DOHH2 (cell line): Measurements from ENCODE around the gene GPR107.

Experiments used
- H3F3A ChIP-seq: fragments of 200-600 bp; sonication (generic), shearing (Covaris generic); 2 replicates; pipeline ENCODE4 v1.6.0; 2016; ENCODE audit warnings: antibody characterized with exemption, mild to moderate bottlenecking; ENCODE audit not compliant: control insufficient read depth, insufficient read depth
- H3K27ac ChIP-seq: fragments of 200-600 bp; sonication (generic); 2 replicates; pipeline ENCODE4 v1.5.1; 2014; ENCODE audit warnings: low read depth, mild to moderate bottlenecking, low read length, moderate library complexity
- H3K27me3 ChIP-seq: fragments of 200-600 bp; sonication (generic); 2 replicates; pipeline ENCODE4 v1.6.1; 2014; ENCODE audit warnings: mild to moderate bottlenecking, low read length, mixed read lengths; ENCODE audit not compliant: control insufficient read depth
- H3K36me3 ChIP-seq: fragments of 200-600 bp; sonication (generic); 2 replicates; pipeline ENCODE4 v1.6.1; 2014; ENCODE audit warnings: mild to moderate bottlenecking, low read length, moderate library complexity, mixed read lengths; ENCODE audit not compliant: control insufficient read depth
- H3K4me1 ChIP-seq: fragments of 200-600 bp; sonication (generic); 2 replicates; pipeline ENCODE4 v1.6.1; 2014; ENCODE audit warnings: mild to moderate bottlenecking, low read length, mixed read lengths; ENCODE audit not compliant: control insufficient read depth
- H3K4me2 ChIP-seq: fragments of 200-600 bp; sonication (generic); 2 replicates; pipeline ENCODE4 v1.6.0; 2014; ENCODE audit warnings: mild to moderate bottlenecking, low read length, moderate library complexity
- H3K4me3 ChIP-seq: fragments of 200-600 bp; sonication (generic); 2 replicates; pipeline ENCODE4 v1.5.1; 2014; ENCODE audit warnings: mild to moderate bottlenecking, low read length, mixed read lengths
- H3K79me2 ChIP-seq: fragments of 200-600 bp; sonication (generic); 2 replicates; pipeline ENCODE4 v1.6.1; 2014; ENCODE audit warnings: mild to moderate bottlenecking, low read length, mixed read lengths; ENCODE audit not compliant: control insufficient read depth
- H3K9me2 ChIP-seq: fragments of 200-600 bp; sonication (generic); replicated peaks from 2 replicates; pipeline ENCODE4 v1.6.1; 2014; ENCODE audit warnings: mild to moderate bottlenecking, low read length, mixed read lengths; ENCODE audit not compliant: control insufficient read depth
- H3K9me3 ChIP-seq: fragments of 200-600 bp; sonication (generic); 2 replicates; pipeline ENCODE4 v1.6.1; 2014; ENCODE audit warnings: antibody characterized with exemption, low read length, mixed read lengths; ENCODE audit not compliant: control insufficient read depth, insufficient read depth
- H4K20me1 ChIP-seq: fragments of 200-600 bp; sonication (generic); 2 replicates; pipeline ENCODE4 v1.6.0; 2014; ENCODE audit warnings: low read depth, mild to moderate bottlenecking, antibody characterized with exemption, low read length, moderate library complexity; ENCODE audit not compliant: control insufficient read depth, insufficient read depth
- EZH2phosphoT487 ChIP-seq: fragments of 200-600 bp; sonication (generic); IDR thresholded peaks from 2 replicates; pipeline ENCODE4 v1.6.1; 2017; ENCODE audit warnings: borderline replicate concordance, mild to moderate bottlenecking, antibody characterized with exemption, low read length, moderate library complexity, mixed read lengths
- TF ChIP-seq, protein P1 (sequence below): fragments of 200-600 bp; sonication (generic); IDR thresholded peaks from one replicate; pipeline ENCODE4 v1.5.1; 2014; ENCODE audit warnings: antibody characterized with exemption, mild to moderate bottlenecking, low read depth, low read length; ENCODE audit not compliant: poor library complexity, severe bottlenecking

GPR107 gene

DNA sequence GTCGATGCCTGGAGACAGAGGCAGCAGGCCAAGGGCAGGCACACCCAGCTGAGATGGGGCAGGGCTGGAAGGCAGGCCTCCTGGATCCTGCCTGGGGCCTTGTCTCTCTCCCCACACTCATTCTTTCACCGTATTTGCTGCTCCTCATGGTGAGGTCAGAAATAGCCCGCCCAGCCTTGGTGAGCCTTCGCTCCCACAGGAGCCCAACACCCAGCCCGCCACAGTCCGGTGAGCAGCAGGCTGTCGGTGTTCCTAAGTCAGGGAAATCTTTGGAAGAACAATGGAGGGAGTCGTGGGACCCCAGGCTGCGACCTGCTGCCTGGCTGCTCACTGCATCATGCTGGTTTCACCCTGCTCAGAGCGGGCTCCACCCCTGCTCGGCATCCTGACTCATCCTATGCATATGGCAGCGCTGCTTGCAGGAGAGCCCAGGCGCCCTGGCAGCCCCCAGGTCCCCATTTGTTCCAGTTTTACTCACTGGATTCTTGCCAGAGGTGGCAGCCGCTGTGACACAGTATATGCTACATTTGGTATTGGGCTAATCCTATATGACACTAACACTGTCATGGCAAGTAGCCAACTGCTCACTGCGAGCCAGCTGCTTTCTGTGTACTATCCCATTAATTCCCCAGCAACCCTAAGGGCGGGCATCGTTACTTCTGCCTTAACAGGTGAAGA, 65.3 kb downstream of the GPR107 start:
- Histone ChIP-seq H3K79me2 (no peaks in the 10 kb centered on the region), H4K20me1 (no peaks in the 10 kb centered on the region), H3K9me3 (no peaks in the 10 kb centered on the region), H3K4me2 (no peak overlapping the region), H3K36me3 (no peaks in the 10 kb centered on the region), H3K27ac (no peak overlapping the region), H3K4me1 (peaks cover 64% of the 10 kb centered on the region), H3K4me3 (no peak overlapping the region), H3K27me3 (no peaks in the 10 kb centered on the region), H3K9me2 (no peaks in the 10 kb centered on the region), H3F3A (peaks cover 26% of the 10 kb centered on the region)
- TF ChIP-seq, protein P1, sequence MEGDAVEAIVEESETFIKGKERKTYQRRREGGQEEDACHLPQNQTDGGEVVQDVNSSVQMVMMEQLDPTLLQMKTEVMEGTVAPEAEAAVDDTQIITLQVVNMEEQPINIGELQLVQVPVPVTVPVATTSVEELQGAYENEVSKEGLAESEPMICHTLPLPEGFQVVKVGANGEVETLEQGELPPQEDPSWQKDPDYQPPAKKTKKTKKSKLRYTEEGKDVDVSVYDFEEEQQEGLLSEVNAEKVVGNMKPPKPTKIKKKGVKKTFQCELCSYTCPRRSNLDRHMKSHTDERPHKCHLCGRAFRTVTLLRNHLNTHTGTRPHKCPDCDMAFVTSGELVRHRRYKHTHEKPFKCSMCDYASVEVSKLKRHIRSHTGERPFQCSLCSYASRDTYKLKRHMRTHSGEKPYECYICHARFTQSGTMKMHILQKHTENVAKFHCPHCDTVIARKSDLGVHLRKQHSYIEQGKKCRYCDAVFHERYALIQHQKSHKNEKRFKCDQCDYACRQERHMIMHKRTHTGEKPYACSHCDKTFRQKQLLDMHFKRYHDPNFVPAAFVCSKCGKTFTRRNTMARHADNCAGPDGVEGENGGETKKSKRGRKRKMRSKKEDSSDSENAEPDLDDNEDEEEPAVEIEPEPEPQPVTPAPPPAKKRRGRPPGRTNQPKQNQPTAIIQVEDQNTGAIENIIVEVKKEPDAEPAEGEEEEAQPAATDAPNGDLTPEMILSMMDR: no peak
- no peak for TF ChIP-seq EZH2phosphoT487

DNA sequence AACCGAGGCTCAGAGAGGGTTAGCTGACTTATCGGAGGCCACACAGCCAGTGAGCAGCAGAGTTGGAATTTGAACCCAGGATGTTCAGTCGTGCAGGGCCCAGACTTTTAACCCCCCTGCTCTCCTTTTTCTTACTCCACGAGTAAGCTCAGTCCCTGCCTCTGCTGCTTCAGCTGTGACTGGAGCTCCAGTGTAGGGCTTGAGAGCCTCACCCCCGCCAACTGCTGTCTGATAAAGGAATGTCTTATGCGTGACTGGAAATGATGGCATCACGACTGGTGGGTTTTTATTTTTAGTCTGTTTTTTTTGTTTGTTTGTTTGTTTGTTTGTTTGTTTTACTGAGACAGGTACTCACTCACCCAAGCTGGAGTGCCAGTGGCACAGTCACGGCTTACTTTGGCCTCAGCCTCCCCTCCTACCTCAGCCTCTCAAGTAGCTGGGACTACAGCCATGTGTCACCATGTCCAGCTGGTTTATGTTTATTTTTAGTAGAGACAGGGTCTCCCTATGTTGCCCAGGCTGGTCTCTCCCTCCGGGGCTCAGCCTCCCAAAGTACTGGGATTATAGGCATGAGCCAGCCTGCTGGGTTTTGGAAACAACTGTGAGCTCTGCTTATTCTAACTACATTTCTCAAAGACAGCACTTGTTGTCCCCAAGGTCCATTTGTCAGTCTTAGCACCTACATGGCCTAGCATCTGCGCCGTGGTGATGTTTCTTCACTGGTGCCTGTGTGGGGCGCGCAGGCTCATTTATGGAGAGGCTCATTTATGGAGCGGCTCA, 66.0 kb downstream of the GPR107 start:
- TF ChIP-seq, protein P1: no peak
- no peak for TF ChIP-seq EZH2phosphoT487
- H4K20me1 ChIP-seq: no peaks in the 10 kb centered on the region
- 0 out of 2 replicates have a peak, but pooled peaks cover 2% of the 10 kb centered on the region for H3K36me3 ChIP-seq

DNA sequence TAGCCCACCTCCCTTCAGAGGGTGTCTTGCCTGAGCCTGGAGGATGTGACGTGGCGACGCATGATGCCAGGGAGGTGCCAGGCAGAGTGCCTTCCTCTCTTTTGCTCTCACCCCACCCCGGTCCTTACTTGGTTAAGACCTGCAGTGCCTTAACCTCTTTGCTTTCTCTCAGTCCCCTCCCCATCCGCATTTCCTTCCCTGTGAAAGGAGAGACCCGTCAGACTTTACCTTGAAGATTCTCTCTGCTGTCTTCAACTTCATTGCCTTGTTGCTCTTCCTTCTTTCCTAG, 66.5 kb downstream of the GPR107 start:
- TF ChIP-seq EZH2phosphoT487: no peak
- TF ChIP-seq, protein P1: no peak
- Histone ChIP-seq H3K9me2 (no peaks in the 10 kb centered on the region), H3K27me3 (no peaks in the 10 kb centered on the region), H3K4me2 (0 out of 2 replicates have a peak overlapping the region, but pooled peaks have one; percentile 7), H3K36me3 (0 out of 2 replicates have a peak, but pooled peaks cover 3% of the 10 kb centered on the region), H3K9me3 (no peaks in the 10 kb centered on the region), H4K20me1 (no peaks in the 10 kb centered on the region), H3K79me2 (no peaks in the 10 kb centered on the region), H3K27ac (peak overlapping the region; percentile 91), H3K4me3 (no peak overlapping the region), H3F3A (peaks cover 33% of the 10 kb centered on the region), H3K4me1 (peaks cover 75% of the 10 kb centered on the region)

More for the DNA sequence above, 66.0 kb downstream of the GPR107 start:
- peaks cover 33% of the 10 kb centered on the region for H3F3A ChIP-seq
- H3K79me2 ChIP-seq: no peaks in the 10 kb centered on the region
- no peaks in the 10 kb centered on the region for H3K9me3 ChIP-seq
- H3K27ac ChIP-seq: peak overlapping the region; percentile 91; the same call in 1 of the 2 replicates
- H3K4me2 ChIP-seq: no peak overlapping the region
- H3K9me2 ChIP-seq: no peaks in the 10 kb centered on the region
- H3K27me3 ChIP-seq: no peaks in the 10 kb centered on the region
- H3K4me3 ChIP-seq: no peak overlapping the region
- H3K4me1 ChIP-seq: peaks cover 72% of the 10 kb centered on the region
